GM21360 (cell line): Measurements from ENCODE around the gene DPY19L1.
"Not testable (repeated sequence)": the region's sequence is repeated elsewhere in the genome, so short reads cannot be mapped to it uniquely, and the experiment has no call there.

Source experiments
- ATAC-seq: cut with Tn5 transposase; IDR thresholded peaks from one replicate; pipeline ENCODE4 v1.9.1; 2021; ENCODE audit warnings: mild to moderate bottlenecking, moderate library complexity; ENCODE audit not compliant: unreplicated experiment

Gene DPY19L1

GRCh38 chr7:35035511-35035961 is 1.7 kb downstream of the DPY19L1 start:
- ATAC-seq = no peak

DNA sequence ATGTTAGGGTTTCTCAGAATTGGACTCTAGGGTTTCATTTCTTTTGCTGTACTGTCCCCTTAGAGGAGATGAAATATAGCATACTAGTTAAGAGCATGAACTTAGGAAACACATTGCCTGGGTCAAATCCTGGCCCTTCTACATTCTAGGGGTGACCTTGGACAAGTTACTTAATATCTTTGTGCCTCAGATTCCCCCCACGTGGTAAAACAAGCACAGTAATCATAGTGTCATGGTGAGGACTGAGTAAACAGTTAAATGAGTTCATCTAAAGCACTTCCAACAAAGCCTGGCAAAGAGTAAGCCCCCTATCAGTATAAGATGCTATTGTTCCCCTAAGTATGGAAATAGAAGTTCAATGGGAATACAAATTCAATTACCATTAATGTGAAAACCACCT is 5.1 kb downstream of the DPY19L1 start:
- ATAC-seq = no peak

DNA sequence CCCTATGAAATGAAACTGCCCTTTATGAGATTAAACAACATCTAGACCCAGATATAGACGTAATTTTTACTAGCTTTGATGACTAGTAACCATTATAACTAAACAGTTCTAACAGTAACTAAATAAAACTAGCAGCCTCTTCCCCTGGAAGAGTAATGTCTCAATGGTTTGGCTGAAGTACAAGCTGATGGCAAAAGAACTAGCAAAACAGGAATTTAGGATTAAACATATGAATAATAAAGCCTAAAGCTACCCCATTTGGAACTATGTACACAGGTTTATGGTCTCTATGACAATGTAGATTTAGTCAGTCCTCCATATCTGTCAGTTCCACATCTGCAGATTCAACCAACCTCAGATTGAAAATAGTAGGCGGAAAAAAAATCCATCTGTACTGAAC is 6.4 kb downstream of the DPY19L1 start:
- no peak for ATAC-seq

DNA sequence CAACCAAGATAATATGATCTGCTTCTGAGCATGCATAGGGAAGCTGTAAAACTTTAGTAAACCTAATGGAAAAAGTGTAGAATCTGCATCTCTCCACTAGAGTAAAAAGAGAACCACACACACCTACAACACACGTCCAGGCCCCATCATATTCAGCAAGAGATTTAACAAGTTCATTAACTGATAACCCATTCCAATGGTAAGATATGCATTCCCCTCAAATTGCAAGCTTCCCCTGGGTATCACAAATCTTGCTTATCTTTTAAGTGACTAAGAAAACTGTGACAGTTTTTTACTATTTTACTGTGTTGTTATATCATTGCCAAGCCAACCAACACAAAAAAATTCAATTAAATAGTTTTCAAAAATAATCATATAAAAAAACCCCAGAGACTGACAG is 8.0 kb downstream of the DPY19L1 start:
- no peak for ATAC-seq

DNA sequence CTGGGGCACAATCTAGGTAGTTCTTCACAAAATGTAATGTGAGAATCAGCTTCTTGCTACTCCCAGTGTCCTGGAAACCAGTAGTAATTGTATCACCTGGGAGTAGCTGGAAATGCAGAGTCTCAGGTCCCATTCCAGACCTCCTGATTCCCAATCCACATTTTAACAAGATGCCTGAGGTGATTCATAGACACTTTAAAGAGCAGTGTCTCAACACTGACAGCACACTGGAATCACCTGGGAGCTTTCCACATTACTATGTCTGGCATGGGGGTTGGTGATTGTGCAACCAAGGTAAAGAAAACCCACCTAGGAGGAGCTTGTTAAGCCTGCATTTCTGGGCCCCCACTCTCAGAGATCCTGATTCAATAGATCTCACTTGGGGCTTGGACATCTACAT is 11.1 kb downstream of the DPY19L1 start:
- ATAC-seq = no peak

DNA sequence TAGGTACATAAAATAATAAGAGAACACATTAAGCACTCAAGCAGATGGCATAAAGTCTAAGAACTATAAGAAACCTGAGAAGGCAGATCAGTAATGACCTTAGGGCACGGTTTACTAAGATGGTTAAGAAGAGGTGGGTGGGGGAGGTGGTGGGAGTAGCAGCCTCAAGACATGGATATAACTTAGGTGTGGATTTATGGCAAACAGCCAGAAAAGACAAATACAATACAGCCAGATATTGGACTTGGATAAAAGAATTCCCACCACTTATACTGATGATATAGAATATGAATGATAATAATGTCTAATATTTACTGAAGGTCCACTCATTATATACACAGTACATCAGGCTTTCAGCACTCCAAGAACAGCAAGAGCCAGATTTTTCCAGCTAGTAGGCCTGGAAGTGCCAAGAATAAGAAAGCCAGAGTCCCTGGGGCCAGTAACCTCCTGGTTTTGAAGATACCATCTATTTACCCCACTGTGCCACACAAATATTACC is 11.9 kb downstream of the DPY19L1 start:
- no peak for ATAC-seq

- no peak for ATAC-seq
These were observed 13.0 kb downstream of the DPY19L1 start for GRCh38 chr7:35024298-35024697.

- ATAC-seq = no peak
These were observed 14.6 kb downstream of the DPY19L1 start for GRCh38 chr7:35022725-35023124.

GRCh38 chr7:35021445-35021844 is 15.8 kb downstream of the DPY19L1 start:
- no peak for ATAC-seq

DNA sequence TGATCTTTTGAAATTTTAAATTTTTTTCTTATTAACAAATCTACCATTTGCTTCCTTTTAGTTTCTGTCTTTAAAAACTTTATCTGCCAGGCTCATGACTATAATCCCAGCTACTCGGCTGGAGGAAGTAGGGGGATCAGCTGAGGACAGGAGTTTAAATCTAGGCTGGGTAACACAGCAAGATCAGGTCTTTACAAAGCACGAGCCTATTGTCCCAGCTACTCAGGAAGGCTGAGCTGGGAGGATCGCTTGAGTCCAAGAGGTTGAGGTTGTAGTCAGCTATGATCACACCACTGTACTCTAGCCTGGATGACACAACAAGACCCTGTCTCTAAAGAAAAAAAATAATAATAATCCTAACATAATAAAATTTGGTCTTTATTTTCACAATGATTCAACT is 17.5 kb downstream of the DPY19L1 start:
- no peak for ATAC-seq

GRCh38 chr7:35019179-35019729 is 18.0 kb downstream of the DPY19L1 start:
- ATAC-seq = no peak

GRCh38 chr7:35015346-35015859 is 21.9 kb downstream of the DPY19L1 start:
- no peak for ATAC-seq

GRCh38 chr7:35012160-35012559 is 25.1 kb downstream of the DPY19L1 start:
- ATAC-seq = no peak

GRCh38 chr7:35011085-35011484 is 26.2 kb downstream of the DPY19L1 start:
- ATAC-seq = no peak

- ATAC-seq = no peak
These were observed 29.5 kb downstream of the DPY19L1 start for GRCh38 chr7:35007768-35008167.

DNA sequence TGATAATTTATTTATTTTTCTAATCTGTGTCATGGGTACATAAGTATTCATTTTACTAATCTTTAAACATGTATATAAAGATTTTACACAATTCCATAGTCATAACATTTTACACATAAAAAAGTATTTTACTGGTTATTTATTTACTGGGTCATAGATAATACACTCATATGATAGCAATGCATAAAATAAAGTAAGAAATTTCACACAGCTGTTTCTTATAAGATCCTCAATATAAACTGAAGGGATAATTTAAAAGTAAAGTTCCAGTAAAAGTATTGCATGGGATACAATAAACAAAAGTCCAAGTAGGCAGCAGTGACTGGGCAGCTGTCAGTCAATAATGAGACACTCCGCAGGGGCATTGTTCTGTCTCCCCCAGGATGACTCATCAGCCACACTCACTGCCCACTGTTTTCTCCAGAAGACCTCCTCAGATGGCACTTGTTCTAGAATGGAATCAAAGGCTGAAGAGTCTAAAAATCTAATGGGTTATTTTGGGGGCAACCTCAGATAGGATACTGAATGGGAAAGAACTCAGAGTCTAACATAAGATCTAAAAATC is 32.7 kb downstream of the DPY19L1 start:
- ATAC-seq = no peak

DNA sequence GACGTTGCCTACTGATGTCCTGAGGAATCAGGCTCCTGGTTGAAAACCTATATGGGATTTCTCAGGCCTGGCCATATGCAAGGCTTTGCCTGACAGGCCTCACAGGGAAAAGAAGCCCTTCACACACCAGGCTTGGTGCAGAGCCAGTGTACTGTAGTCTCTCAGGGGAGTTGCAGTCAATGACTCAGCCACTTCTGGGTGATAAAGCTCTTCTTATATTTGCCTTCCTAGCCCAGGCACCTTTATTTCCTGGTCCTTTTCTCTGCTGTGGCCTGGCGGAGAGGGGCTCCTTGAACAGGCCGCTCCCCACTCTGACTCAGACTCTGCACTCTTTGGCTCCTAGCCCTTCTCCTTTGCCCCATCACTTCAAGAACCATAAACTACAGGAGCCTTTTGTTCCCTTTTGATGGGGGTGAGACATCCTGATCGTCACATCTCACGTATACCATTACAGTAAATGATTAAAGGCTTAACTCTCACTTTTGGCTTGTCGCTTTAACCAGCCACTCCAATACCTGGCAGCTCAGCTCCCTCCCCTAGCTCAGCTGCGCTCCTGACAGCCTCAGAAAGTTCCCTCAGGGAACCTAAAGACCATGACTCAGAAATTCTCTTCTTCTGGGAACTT is 33.5 kb downstream of the DPY19L1 start:
- no peak for ATAC-seq

GRCh38 chr7:35003177-35003650 is 34.1 kb downstream of the DPY19L1 start:
- not testable (repeated sequence) for ATAC-seq

GRCh38 chr7:34998335-34998734 is 39.0 kb downstream of the DPY19L1 start:
- not testable (repeated sequence) for ATAC-seq

DNA sequence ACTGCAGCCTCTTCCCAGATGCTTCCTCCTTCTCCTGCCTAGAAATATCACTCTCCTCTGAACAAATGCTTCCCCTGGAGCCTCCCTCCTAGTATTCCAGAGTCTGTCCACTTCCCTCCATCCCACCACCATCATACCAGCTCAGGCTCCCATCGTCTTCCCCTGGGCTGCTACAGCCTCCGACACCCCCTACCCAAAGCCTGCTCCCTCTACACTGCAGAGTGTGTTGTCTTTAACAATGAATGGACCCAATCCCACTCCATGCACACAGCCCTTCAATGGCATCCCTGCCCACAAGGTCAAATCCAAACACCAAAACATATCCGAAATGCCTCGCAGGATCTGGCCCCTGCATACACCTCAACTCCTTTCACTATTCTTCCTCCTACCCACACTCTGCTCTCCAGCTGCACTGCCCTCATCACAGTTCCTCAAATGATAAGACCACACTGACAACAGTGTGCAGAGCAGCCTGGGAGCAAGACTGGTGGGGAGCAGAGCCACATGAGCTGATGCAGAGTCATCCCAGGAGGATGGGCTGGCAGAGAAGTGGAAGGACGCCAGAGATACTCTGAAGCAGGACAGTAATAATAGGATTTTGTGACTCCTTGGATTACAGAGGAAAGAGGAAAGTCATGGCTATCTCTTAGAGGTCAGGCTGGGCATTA is 40.7 kb downstream of the DPY19L1 start:
- ATAC-seq = not testable (repeated sequence)

DNA sequence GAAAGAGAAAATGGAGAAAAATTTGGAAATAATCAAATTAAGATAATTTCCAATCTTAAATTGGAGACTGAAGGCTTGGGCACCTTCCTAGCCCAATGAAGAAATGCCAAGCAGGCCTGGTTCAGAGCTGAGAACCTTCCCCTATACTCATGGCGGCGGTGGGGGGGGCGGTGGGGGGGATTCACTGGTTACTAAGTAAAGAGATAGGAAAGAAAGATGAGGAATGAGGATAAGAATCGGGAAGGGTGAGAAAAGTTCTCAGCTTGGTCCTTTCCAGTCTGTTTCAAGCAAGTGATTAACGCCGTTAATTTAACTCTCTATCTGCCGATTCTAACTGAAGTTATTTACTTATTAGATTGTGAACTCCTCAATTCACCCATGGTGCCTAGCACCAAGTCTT is 41.5 kb downstream of the DPY19L1 start:
- no peak for ATAC-seq
